NCI-H1694 treated with DMSO at 0.1 percent for 48 hours (cell line): ENCODE data around the gene GCNT3.

Source experiments
- DNase-seq: peaks from one replicate; lab custom pipeline; 2025; lab: John Stamatoyannopoulos, UW

The GCNT3 gene

DNA sequence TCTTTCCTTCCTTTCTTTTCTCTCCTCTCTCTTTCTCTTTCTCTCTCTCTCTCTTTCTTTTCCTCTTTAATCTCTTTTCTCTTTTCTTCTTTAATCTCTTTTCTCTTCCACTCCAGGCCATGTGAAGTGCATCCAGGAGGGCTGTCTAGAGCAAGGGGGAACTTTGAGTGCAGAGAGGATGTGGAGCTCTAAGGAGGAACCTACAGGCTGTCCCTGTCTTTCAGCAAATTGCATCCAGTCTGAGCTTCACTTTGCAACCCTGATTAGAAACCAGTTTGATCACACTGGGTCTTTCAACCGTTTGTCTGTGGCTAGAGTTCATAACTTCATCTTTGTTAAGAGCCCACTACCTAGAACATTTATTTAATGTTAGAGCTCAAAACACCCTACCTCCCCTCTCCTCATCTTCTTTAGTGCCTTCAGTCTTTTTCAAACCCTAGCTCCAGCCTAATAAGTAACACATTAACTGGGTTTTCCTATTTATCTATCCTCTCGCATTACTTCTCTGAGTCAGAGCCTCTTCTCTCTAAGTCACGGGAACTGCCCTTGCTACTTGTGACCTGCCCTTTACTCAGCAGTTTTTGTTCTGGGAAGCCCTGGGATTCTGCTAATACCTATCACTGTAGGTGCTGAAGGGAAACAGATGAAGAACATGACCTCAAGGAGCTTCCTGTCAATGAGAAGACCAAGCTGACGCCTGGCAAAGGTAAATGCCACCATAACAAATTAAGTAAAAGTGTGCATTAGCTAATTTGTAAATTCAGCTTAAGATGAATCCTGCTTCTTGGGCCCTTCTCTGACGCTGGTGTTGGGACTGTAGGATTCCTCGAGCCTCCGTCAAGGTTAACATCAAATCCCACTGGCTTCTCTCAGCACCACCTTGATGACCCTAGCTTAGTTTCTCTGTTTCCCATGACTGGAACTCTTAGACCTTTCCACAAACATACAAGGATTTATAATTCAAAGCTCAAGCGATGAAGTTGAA is at the start of gene GCNT3:
GCNT3 (plus strand) TSS at position 508 of the 985 bp plus-strand sequence. CDS start 6,456 bp downstream, outside the sequence.
- no peak for DNase-seq

GRCh38 chr15:59562448-59563186 is 49.0 kb upstream of the GCNT3 start:
- DNase-seq: no peak

DNA sequence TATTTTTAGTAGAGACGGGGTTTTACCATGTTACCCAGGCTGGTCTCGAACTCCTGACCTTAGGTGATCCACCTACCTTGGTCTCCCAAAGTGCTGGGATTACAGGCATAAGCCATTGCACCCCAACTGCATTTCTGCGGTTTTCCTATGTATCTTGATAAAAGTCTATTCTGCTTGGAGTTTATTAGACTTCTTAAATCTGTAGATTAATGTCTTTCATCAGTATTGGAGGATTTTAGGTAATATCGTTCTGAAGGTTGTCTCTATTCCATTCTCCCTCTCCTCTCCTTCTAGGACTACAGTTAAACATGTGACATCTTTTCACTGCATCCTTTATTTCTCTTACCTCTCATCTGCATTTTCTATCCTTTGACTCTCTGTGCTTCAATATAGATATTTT is 46.3 kb upstream of the GCNT3 start:
- no peak for DNase-seq

GRCh38 chr15:59567324-59567723 is 44.3 kb upstream of the GCNT3 start:
- DNase-seq: no peak

- no peak for DNase-seq
Observed at GRCh38 chr15:59569477-59569876, 42.1 kb upstream of the GCNT3 start.

DNA sequence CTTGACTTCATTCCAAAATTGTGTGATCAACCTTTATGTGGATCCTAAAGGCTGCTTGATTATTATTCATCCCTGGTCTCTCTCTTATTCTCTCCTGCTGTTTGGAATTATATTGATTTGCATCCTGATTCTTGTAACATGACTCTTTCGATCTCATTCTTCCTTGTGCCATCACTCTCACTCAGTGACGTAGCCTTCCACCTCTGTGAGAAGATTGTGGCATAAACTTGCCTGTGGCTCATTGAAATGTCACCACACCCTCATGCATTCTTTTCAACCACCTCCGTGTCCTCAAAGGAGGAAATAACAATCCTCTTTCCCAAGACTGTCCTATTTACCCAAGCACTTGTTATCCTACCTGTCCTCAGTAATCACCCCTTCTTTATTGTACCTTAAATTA is 41.3 kb upstream of the GCNT3 start:
- DNase-seq: no peak

DNA sequence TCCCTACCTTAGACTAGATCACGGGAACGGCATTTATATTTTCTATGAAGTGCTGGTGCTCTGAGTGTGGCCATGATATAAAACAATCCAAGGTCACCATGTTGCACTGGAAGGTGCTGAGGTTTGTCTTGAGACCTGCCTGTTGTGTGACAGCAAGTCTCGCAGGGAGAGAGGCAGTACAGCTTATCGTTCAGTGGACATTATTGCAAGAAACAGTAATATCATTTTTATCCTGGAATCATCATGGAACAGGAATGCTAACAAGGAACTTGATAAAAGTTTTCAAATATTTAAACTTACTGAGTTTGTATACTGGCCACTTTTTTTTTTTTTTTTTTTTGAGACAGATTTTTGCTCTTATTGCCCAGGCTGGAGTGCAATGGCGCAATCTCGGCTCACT is 40.0 kb upstream of the GCNT3 start:
- DNase-seq: no peak

DNA sequence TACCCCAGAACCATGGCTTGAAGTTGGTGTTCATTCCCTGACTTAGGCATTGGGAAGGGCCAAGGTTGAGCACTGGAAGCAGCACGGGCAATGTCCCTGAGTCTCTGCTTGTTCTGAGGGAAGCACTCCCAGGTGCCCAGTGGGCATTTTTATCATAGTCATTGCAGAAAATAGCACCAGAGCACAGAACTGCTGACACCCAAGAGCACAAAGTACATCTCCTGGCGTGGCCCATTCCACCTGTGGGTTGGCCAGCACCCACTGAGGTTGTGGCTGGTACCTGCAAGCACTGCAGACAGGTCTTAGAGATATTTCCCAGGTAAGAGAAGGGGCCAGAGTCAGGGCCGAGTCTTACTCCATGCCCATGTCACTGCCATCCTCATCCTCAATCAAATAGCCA is 28.5 kb upstream of the GCNT3 start:
- DNase-seq: no peak

DNA sequence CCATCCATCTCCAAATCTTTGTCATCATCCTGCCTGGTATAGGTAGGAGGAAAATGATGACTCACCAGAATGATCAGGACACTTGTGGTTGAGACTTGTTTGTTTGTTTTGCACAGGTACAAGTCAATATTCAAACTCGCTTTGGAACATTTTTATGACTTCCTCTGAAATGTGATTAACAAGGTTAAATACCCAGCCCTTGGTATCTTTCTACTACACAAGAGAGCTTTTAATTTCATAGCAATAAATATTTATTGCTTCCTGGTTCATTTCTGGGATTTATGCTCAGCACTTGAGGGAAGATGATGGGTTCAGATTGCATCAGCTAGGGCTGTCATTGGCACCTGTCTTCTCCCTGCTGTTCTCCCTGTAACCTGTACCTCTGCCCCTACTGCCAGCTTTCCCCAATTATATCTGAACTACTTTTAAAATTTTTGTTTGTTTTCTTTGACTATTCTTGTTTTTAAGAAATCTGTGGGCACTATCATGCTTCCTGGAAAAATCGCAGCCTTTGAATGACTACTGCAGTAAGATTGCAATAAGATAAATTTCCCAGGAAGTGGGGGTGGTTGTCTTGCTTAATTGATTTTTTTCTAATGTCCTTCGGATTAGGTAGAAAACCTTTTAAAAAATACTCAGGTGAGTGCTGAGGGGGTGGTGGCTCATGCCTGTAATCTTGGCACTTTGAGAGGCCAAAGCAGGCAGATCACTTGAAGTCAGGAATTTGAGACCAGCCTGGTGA is 24.3 kb upstream of the GCNT3 start:
- no peak for DNase-seq

DNA sequence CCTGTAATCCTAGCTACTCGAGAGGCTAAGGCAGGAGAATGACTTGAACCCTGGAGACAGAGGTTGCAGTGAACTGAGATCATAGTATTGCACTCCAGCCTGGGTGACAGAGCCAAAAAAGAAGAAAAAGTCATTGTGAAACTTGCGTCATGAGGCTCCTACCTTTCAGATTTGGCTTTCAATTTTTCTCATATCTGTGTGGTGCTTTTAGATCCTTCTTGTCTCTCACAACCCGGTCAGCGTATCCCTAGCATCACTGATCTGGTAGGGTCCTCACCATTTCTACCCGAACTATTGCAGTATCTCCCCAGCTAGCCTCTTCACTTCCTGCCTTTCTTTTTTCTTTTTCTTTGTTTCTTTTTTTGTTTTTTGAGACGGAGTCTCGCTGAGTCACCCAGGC is 21.6 kb upstream of the GCNT3 start:
- no peak for DNase-seq

- no peak for DNase-seq
Observed at GRCh38 chr15:59591356-59591755, 20.2 kb upstream of the GCNT3 start.

- DNase-seq: no peak
Observed at GRCh38 chr15:59594493-59594942, 17.1 kb upstream of the GCNT3 start.

DNA sequence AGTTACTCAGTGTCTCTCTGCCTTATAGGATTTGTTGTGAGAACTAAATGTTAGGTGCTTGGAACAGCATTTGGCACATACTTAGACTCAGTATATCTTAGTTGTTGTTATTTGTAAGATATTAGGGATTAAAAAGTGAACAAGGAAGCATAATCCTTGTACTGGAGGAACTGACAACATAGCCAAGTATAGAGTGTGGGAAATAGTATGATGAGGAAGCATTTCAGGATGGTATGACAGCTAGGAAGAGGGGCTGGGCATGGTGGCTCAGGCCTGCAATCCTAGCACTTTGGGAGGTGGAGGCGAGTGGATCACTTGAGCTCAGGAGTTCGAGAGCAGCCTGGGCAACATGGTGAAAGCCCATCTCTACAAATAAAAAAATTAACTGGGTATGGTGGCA is 16.6 kb upstream of the GCNT3 start:
- no peak for DNase-seq

- DNase-seq: no peak
Observed at GRCh38 chr15:59595434-59595915, 16.1 kb upstream of the GCNT3 start.

DNA sequence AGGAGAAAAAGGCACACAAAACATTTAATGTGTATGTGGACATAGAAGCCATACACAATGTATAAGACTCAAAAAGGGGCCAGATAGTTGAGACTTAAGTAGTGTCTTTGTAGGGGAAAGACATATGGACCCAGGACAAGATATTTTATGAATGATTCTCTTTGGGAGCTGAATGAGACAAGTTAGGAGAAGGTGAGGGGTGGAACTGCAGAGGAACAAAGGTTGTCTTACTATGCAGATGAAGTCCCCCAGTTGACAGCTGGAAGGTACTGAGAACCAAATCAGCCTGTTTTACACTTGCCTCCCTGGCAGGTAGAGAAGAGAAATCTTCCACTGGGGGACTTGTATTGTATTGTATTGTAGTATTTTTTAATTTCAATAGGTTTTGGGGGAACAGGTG is 14.9 kb upstream of the GCNT3 start:
- no peak for DNase-seq

DNA sequence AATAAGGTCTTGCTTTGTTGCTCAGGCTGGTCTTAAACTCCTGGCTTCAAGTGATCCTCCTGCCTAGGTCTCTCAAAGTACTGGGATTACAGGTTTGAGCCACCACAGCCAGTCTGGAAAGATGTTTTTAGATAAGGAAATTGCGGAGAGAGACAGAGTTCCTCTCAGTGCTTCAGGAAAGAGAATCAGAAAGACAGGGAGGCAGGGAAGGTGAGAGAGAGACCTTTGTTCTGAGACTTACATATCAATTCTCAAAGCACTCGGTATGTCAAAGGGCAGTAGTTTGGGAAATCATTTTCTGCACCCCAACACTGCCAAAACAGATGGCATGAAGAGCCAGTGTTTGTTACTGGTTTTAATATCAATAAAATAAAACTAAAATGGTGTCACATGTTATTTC is 13.1 kb upstream of the GCNT3 start:
- DNase-seq: no peak

GRCh38 chr15:59605994-59606393 is 5.6 kb upstream of the GCNT3 start:
- no peak for DNase-seq

DNA sequence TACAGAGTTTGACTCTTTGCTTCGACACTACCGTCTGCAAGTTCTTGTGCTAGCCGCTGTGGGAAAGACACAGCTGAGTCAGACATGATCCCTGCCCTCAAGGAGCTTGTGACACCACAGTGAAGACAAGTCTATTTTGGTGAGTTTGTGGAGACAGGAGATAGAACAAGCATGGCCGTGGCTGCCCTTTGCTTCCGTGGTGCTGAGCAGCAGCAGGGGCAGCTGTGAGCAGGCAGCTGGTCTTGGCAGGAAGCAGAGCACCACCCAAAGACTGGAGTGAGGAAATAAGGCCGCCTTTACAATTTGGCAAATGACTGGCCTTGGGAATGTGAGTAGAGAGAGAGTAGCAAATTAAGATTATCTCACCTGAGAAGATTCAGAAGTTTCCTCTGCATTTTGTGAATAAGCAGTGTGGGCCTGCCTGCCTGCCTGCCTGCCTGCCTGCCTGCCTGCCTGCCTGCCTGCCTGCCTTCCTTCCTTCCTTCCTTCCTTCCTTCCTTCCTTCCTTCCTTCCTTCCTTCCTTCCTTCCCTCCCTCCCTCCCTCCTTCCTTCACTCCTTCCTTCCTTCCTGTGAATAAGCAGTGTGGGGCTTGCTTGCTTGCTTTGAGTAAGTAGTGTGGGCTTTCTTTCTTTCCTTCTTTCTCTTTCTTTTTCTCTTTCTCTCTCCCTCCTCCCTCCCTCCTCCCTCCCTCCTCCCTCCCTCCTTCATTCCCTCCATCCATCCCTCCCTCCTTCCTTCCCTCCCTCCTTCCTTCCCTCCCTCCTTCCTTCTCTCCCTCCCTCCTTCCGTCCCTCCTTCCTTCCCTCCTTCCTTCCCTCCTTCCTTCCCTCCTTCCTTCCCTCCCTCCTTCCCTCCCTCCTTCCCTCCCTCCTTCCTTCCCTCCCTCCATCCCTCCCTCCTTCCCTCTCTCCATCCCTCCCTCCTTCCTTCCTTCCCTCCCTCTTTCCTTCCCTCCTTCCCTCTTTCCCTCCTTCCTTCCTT is 1.6 kb upstream of the GCNT3 start:
- DNase-seq: no peak

DNA sequence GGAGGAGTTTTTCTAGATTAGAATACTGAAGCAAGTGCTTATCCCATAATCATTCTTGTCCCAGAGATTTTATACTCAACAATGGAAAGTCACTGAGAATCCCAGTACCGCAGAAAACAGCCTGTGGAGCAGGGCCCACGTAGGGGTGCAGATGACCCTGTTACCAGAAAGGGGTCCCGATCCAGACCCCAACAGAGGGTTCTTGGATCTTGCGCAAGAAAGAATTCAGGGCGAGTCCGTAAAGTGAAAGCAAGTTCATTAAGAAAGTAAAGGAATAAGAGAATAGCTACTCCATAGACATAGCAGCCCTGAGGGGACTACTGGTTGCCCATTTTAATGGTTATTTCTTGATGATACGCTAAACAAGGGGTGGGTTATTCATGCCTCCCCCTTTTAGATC is 2.6 kb downstream of the GCNT3 start:
- DNase-seq: no peak

DNA sequence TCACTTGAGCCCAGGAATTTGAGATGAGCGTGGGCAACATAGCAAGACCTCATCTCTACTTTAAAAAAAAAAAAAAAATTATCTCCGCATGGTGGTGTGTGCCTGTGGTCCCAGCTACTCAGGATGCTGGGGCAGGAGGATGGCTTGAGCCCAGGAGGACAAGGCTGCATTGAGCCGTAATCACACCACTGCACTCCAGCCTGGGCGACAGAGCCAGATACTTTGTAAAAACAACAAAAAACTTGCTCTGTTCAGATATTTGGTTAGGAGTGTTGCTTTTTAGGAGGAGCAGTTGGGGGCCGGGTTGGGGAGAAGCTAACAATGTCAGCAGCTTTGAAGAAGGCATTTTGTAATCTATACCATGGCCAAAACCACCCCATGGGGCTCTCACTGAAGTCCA is 4.1 kb downstream of the GCNT3 start:
- no peak for DNase-seq

DNA sequence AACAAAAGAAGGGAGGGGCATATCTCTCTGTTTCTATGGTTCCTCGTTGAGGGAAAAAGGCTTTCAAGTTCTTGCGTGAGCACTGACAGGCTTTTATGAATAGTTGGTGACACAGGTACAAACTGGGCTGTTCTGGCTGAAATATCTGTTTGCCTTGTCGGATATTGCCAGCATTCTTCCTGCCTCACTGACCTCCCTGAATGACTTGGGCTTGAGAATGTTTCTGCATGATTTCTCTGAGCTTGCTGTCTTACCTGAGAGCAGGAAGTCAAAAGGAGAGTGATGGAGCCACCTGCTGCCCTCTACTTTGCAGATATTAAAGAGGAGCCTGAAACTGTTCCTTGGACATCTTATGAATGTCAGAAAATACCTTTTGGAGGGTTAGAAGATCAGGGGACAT is 4.8 kb downstream of the GCNT3 start:
- DNase-seq: no peak
